ENCODE measurements around the gene PLA2G4E. TPM values are rescaled to one million over a fixed set of nuclear protein-coding genes. Genes with fewer than 3 reads are reported as not detected.

PLA2G4E gene, protein sequence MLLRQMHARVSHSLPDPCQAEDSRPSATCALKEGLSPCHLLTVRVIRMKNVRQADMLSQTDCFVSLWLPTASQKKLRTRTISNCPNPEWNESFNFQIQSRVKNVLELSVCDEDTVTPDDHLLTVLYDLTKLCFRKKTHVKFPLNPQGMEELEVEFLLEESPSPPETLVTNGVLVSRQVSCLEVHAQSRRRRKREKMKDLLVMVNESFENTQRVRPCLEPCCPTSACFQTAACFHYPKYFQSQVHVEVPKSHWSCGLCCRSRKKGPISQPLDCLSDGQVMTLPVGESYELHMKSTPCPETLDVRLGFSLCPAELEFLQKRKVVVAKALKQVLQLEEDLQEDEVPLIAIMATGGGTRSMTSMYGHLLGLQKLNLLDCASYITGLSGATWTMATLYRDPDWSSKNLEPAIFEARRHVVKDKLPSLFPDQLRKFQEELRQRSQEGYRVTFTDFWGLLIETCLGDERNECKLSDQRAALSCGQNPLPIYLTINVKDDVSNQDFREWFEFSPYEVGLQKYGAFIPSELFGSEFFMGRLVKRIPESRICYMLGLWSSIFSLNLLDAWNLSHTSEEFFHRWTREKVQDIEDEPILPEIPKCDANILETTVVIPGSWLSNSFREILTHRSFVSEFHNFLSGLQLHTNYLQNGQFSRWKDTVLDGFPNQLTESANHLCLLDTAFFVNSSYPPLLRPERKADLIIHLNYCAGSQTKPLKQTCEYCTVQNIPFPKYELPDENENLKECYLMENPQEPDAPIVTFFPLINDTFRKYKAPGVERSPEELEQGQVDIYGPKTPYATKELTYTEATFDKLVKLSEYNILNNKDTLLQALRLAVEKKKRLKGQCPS
- under 1 TPM in 2 of 4 donors, not detected in 2; 0.08 to 0.67 TPM for total RNA-seq

DNA sequence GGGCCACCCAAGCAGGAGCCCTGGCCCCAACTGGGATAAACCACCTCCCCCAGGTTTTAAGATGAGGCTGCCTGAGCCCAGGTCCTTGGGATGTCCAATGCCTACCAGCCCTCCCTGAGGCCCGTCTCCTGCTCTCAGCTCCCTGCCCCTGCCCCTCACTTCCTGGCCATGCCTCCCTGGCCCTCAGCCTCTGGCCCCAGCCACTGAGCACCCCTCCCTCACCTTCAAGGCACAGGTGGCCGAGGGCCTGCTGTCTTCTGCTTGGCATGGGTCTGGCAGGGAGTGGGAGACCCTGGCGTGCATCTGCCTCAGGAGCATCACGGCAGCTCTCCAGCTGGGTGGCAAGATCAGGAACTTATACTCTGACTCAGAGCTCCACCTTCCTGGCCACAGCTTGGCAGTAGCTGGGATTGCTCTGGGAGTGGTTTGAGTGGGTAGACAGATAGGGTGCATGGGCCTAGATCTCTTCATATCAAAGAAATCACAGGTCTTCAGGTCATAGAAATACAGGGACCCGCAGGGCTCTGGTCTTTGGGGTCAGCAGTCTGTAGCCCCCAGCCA is at the start of gene PLA2G4E:
Gene PLA2G4E, minus strand, starts transcription at position 330 of the 561 bp plus-strand sequence. Its CDS starts 12 bp downstream, at position 318.
- no CpG with 5 or more reads among the region's 5 CpGs for WGBS, 2 donors (ENCODE audit: low coverage in 1 of 2)
- Histone ChIP-seq H3K27me3 (no peaks in the 10 kb centered on the region), H3K4me1 (no peaks in the 10 kb centered on the region), H3K27ac (no peak within 1 kb of the TSS), H3K4me3 (no peak within 1 kb of the TSS), H3K36me3 (no peaks in the 10 kb centered on the region), H3K9me3 (no peaks in the 10 kb centered on the region)
- ATAC-seq, result no peak
- TF ChIP-seq, protein P1, sequence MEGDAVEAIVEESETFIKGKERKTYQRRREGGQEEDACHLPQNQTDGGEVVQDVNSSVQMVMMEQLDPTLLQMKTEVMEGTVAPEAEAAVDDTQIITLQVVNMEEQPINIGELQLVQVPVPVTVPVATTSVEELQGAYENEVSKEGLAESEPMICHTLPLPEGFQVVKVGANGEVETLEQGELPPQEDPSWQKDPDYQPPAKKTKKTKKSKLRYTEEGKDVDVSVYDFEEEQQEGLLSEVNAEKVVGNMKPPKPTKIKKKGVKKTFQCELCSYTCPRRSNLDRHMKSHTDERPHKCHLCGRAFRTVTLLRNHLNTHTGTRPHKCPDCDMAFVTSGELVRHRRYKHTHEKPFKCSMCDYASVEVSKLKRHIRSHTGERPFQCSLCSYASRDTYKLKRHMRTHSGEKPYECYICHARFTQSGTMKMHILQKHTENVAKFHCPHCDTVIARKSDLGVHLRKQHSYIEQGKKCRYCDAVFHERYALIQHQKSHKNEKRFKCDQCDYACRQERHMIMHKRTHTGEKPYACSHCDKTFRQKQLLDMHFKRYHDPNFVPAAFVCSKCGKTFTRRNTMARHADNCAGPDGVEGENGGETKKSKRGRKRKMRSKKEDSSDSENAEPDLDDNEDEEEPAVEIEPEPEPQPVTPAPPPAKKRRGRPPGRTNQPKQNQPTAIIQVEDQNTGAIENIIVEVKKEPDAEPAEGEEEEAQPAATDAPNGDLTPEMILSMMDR (IDR thresholded peaks at IDR 0.05), result no peak
- no peak for TF ChIP-seq POLR2A (IDR thresholded peaks at IDR 0.05)
- no peak for TF ChIP-seq EP300 (IDR thresholded peaks at IDR 0.05)
- TF ChIP-seq POLR2AphosphoS5 (IDR thresholded peaks at IDR 0.05), result no peak

DNA sequence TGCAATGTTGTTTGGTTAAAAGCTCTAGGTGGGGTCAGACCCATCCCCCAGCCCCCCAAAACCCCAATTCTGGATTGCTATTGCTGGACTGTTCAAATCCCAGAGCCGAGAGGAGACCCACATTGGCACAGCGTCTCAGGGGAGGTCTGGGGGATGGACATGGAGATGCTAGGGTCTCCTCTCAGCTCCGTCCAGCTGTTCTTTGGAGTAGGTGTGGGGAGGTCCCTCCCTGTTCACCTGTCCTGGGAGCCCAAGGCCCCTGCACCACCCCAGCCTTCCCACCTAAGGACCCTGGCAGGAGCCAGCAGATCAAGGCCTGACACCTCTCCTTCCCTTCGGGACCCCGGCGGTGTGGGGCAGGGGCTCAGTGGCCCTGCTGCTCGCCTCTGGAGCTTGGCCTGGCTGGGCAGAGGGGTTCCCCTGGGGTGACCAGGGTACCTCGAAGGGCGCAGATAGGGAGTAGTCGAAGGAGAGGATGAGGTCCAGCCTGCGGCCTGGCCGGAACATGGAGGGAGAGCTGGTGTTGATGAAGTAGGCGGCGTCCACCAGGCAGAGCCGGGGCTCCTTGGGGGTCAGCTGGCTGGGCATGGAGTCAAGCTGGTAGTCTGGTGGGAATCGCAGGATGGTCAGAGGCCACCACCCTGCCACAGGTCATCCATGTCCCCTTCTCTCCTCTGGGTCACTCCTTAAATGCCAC is 49.6 kb upstream of the PLA2G4E start:
- no peak for ATAC-seq
- Histone ChIP-seq H3K36me3 (no peaks in the 10 kb centered on the region), H3K4me3 (no peak overlapping the region), H3K4me1 (no peaks in the 10 kb centered on the region), H3K27ac (no peak overlapping the region), H3K27me3 (peaks cover 28% of the 10 kb centered on the region), H3K9me3 (no peaks in the 10 kb centered on the region)
- WGBS, 2 donors (ENCODE audit: low coverage in 1 of 2), result 100% methylated on average over 1 of the region's 16 CpGs; no CpG with 5 or more reads in 1 of the 2 donors
- TF ChIP-seq, protein P1 (IDR thresholded peaks at IDR 0.05), result no peak
- no peak for TF ChIP-seq POLR2AphosphoS5 (IDR thresholded peaks at IDR 0.05)
- no peak for TF ChIP-seq POLR2A (IDR thresholded peaks at IDR 0.05)
- TF ChIP-seq EP300 (IDR thresholded peaks at IDR 0.05), result no peak

DNA sequence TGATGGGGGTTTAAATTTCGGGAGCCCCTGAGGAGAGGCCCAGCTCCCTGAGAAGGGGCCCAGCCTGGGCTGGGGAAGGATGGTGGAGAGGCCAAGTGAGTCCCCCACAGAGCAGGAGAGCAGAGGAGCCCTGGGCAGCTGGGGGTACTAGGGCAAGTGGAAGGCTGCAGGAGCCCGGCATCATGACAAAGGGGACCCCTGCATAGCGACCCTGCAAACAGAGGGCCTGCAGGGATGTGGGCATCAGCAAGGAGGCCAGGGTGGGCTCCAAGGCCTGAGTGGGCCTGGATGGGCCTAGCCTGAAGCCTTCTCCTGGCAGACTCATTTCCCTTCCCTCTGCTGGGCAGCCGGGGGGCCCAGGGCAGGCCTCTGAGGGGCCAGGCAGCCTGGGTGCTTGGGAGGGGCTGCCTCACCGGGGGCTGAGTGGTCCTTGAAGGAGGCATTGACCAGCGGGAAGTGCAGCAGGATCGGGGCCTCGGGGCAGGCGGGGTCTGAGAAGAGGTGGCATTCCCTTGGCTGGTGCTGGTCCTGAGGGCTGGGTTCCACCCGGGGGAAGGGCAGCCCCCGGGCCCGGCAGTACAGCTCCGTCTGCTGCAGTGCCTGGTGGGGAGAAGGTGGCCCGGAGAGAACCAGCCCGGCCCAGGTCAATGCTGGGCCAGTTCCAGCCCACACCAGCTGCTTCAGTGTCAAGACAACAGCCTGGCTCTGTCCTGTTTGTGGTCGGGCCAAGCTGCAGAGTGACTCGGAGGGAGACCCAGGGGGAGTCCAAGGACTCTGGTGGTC is 48.8 kb upstream of the PLA2G4E start:
- Histone ChIP-seq H3K36me3 (no peaks in the 10 kb centered on the region), H3K4me3 (no peak overlapping the region), H3K4me1 (no peaks in the 10 kb centered on the region), H3K27me3 (peaks cover 33% of the 10 kb centered on the region), H3K9me3 (no peaks in the 10 kb centered on the region), H3K27ac (no peak overlapping the region)
- 74 to 100% methylated on average over 3 to 6 of the region's 17 CpGs for WGBS, 2 donors (ENCODE audit: low coverage in 1 of 2)
- ATAC-seq, result no peak
- TF ChIP-seq EP300 (IDR thresholded peaks at IDR 0.05) (no peak), POLR2AphosphoS5 (IDR thresholded peaks at IDR 0.05) (no peak), POLR2A (IDR thresholded peaks at IDR 0.05) (no peak)
- TF ChIP-seq, protein P1 (IDR thresholded peaks at IDR 0.05), result no peak

DNA sequence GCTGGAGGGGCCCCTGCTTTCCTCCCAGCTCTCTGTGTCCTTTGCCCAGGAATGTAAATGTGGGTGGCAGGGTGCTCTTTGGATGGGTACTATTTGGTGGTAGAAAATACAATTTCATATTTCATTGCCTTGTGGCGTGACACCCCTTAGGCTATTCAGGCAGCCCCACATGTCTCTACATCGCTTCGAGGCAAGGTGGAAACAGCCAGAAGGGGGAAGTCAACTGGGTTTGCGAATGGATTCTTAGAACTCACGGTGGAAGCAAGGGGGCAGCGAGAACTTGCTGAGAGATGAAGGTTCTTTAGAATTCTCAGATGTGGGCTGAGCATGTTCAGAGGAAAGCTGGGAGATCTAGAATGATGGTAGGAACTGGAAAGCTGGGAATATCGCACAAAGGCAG is 48.2 kb upstream of the PLA2G4E start:
- no peak overlapping the region for H3K4me3 ChIP-seq
- no peaks in the 10 kb centered on the region for H3K9me3 ChIP-seq
- H3K27me3 ChIP-seq, result peaks cover 33% of the 10 kb centered on the region
- 80 to 87% methylated on average over 2 to 4 of the region's 7 CpGs for WGBS, 2 donors (ENCODE audit: low coverage in 1 of 2)
- H3K27ac ChIP-seq, result no peak overlapping the region
- no peaks in the 10 kb centered on the region for H3K4me1 ChIP-seq
- H3K36me3 ChIP-seq, result no peaks in the 10 kb centered on the region
- no peak for ATAC-seq
- TF ChIP-seq, protein P1 (IDR thresholded peaks at IDR 0.05), result no peak
- TF ChIP-seq POLR2A (IDR thresholded peaks at IDR 0.05), result no peak
- TF ChIP-seq POLR2AphosphoS5 (IDR thresholded peaks at IDR 0.05), result no peak
